Measurements from ENCODE around the gene POU5F1.

GRCh38 chr6:31205638-31206037, 35.2 kb upstream of the POU5F1 start:
- no peak for TF ChIP-seq POLR2AphosphoS5 (IDR thresholded peaks at IDR 0.05; ENCODE audit: low read depth, low read length)
- no peak for TF ChIP-seq POLR2A (IDR thresholded peaks at IDR 0.05; ENCODE audit: low read depth, low read length)
